ENCODE results near the gene ZNF484.
"Not testable (repeated sequence)": the region's sequence is repeated elsewhere in the genome, so short reads cannot be mapped to it uniquely, and the experiment has no call there.

The ZNF484 gene

DNA sequence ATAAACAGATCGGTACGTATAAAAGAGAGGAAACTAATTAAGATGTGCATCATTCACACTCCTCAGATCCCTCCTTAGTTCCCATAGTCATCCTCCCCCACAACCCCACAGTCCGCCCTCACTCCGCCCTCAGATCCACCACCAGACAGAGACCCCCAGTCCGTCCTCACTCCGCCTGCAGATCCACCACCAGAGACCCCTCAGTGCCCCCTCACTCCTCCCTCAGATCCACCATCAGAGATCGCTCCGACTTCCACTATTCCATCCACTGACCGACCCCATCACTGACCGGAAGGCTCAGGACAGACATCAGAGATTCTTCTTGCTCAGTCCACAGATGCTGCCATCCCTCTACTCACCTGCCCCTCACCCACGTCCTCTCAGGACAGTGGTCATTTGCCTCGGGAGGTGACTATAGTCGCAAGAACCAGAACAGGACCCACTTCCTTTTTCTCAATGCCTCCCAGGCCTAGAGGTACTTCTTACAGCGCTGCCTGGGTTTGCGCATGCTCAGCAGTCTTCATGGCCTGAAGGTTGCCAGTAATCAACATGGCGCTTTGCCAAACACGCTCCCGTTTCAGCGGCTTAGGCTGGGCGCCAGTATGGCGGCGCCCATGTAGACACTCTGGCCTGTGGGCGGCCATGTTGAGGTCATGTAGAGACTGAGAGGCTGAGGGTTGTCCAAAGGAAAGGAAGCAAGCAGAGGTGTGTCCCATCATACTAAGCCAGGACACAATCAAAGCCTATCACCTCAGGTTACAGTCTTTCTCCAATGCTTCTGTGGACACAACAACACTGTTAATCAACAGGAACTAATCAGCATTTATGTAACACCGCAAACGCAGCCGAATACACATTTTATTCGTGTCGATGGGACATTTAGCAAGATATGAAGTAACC lies at the start of gene ZNF484:
Gene ZNF484 (minus strand): TSS at position 508 of the 900 bp plus-strand sequence. CDS start 3,009 bp downstream, outside the sequence.
- DNase-seq (ENCODE audit: low spot score) = peak; percentile 97

DNA sequence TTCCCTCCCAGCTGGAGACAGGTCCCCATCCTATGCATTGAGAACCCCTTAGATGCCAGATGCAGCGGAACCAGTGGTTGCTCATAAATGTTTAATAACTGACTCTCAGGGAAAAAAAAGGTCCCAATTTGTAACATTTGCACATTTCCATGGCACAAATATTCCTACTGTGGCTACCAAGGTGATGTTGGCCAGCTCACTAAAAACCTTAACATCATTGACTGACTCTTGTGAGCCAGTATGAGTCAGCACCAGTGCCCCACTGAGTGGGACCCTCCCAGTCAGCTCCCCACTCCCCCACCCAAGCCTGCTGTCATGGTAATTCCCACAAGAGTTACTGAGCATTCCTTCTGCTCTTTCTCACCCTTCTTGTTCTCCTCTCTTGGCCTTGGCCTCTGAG lies 42.6 kb upstream of the ZNF484 start:
- no peak for DNase-seq (ENCODE audit: low spot score)

DNA sequence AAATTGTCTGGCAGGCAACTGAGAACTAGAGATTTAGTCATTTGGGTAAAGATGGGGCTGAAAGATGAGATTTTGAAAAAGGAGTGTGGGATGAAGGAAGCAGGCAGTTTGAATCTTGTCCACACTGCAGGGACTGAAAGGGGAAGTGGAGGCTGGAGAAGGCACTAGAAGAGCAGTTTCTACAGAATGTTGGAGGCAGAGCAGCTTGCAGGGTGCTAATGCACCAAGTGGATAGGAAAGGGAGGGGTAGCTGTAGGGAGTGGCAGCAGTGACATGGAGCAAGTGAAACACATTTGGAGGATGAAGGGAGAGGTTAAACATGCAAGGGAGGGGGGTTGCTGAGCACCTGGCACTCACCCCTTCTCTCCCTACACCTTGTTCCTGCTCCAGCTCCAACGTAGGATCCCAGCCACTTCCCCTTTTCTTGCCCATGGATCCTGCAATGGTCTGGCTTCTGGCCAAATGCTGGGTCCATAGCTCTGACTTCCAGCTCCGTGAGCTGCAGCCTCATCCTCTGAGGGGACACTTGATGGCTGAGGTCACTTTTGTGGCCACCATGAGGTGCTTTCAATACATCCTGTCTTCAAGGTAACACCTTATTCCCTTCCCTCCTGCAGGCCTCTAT lies 39.5 kb upstream of the ZNF484 start:
- no peak for DNase-seq (ENCODE audit: low spot score)

DNA sequence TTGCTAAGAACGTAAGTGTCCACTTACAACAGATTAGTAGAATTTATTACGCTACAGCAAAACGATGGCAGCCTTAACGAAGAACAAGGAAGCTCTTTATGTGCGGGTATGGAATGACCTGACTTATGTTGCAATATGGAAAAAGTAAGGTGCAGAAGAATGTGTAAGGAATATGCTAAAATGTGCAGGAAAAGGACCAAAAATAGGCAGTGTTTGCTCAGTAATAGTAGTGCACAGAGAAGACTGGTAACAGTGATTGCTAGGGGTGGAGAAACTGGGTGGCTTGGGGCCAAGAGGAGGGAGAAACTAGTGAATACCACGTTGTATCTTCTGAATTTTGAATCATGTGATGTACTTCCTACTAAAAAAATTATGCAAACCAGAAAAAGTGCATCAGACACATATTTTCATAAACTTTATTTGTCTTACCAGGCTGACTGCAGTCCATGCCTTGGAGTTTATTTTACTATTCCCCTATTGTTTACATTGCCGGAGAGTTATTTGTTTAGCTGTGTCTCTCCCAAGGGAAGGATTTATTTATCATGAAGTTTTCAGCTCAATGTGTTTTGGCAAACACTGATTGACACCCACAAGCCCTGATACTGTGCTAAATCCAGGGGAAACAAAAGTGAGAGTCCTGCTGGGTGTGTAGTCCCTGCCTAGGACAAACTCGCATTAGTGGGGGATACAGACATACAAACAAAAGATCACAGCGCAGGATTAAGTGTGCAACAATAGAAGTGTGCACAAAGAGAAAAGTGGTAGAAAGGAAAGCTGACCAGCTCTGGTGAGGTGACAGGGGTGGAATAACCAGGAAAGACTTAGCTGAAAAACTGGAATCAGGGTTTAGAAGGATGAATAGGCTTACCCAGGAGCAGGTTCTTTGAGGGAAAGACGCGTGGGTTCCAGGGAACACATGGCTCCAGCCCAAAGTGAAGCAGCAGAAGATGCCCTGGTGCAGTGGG lies 34.0 kb upstream of the ZNF484 start:
- peak; percentile 84 for DNase-seq (ENCODE audit: low spot score)

DNA sequence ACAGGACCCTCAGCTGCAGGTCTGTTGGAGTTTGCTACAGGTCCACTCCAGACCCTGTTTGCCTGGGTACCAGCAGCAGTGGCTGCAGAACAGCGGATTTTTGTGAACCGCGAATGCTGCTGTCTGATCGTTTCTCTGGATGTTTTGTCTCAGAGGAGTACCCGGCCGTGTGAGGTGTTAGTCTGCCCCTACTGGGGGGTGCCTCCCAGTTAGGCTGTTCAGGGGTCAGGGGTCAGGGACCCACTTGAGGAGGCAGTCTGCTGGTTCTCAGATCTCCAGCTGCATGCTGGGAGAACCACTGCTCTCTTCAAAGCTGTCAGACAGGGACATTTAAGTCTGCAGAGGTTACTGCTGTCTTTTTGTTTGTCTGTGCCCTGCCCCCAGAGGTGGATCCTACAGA lies 27.3 kb upstream of the ZNF484 start:
- not testable (repeated sequence) for DNase-seq (ENCODE audit: low spot score)

DNA sequence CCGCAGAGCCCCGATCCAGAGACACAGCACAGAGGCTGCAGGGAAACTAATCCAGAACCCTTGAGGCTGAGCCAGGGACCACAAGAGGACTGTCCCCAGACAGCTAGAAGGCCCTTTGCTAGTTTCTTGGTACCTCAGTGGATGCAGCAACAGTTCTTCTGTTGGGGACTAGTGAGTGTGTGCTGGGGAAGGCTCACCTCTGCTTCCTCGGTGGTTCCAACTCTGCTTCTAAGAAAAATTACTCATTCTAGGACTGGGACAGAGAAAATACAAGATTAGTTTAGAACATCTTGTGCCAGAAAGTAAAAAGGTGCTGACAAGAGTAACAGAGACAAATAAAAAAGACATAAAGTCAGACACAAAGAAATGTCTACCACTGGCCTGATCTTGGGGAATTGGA lies 19.5 kb upstream of the ZNF484 start:
- DNase-seq (ENCODE audit: low spot score) = no peak

DNA sequence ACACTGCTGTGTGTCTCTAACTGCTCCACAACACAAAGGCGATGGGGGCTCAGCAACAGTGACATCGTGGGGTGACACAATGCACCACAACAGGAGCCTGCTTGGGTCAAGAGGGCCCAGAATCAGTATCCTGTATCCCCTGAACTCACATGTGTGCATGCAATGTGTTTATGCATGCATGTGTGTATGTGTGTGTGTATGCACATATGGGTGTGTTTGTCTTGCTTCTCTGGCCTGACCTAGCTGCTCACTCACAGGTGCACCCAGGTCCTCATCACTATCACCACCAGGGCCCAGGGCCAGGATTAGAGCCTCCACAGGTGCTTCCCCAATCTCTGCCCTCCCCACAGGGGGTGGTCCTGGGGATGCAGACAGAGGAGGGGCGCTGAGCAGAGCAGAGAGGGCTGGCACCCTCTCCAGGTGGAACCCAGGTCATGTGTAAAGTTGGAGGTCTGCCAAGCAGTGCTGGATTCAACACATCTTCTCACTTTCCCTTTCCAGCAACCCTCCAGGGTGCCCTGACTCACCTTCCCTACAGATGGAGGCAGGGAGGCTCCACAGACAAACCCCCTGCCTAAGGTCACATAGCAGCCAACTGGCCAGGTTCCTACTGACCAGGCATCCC lies 18.1 kb upstream of the ZNF484 start:
- DNase-seq (ENCODE audit: low spot score) = no peak

DNA sequence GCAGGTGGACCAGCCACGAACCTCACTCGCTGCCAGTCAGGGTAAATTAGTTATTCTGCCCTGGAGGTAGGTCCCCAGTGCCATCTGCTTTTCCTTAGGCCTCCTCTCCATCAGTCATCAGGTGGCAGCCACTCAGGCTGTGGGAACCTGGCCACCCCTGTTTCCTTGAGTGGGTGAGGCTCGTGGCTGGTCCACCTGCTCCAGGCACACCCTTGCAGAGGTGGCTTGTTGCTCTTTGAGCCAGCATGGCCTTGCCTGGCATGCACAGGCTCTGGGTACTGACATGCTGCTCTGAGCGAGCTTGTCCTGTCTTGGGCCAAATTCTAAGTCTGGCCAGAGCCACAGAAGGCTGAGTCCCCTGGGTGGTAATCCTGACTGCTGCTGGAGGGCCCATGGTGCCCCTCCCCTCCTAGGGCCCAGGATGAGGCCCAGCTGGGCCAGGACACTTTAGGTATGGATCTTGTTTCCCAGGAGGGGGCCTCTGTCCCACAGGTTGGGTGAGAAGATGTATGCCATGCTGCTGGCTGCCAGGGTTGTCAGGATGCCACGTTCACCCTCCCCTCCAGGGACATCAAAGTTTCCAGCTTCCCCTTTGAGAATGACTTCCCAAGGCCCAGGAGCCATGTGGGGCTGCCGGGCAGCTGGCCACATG lies 17.0 kb upstream of the ZNF484 start:
- DNase-seq (ENCODE audit: low spot score) = no peak

DNA sequence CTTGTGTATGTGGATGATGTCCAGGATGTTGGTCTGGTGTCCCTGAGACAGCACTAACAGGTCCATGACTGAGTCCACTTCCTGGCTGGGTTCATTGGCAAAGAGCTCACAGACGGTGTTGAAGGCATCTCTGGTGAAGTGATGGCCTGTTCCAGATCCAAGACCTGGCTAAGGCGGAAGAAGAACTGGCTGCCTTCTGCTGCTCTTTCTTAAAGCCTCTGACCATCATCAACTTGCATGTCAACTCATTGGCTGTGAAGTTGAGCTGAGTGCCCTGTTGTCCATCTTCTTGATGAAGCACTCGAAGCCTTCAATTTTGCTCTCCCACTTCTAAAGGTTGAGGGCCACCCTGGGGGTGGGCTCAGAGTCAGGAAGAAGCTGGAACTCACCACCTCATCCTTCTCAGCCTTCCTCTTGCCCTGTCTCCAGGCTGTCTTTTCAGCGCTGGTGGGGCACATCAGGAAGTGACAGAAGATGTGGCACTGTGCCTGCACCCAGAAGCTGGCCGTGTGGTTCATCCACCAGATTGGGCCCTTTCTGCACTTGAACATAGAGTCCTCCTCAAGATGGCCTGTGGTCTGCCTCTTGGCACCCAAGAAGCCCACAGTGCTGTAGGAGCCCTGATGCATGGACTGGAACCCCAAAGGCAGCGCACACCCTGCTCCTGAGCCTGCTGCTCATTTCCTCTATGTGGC lies 16.2 kb upstream of the ZNF484 start:
- DNase-seq (ENCODE audit: low spot score) = not testable (repeated sequence)

DNA sequence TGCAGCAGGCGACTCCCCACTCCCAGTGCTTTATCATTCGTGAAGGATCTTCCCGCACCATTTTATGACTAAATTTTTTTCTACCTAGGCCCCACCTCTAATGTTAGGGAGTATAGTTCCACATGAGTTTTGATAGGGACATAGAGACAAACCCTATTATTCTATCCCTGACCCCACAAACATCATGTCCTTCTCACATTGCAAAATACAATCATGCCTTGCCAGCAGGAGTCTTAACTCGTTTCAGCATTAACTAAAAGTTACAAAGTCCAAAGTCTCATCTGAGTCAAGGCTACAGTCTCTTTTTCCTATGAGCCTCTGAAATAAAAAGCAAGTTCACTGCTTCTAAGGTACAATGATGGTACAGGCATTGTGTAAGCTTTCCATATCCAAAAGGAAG lies 14.4 kb upstream of the ZNF484 start:
- DNase-seq (ENCODE audit: low spot score) = not testable (repeated sequence)

DNA sequence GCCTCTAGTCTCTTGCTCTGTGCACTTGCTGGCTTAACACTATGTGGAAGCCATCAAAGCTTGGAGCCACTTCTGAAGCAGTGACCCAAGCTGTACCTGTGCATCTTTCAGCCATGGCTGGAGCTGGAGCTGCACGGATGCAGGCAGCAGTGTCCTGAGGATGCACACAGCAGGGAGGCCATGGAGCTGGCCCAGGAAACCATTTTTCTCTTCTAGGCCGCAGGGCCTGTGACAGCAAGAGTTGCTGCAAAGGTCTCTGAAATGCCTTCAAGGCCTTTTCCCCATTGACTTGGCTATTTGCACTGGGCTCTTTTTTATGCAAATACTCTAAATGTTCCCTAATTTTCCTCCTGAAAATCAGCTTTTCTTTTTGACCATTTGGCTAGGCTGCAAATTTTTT lies 12.9 kb upstream of the ZNF484 start:
- DNase-seq (ENCODE audit: low spot score) = no peak

DNA sequence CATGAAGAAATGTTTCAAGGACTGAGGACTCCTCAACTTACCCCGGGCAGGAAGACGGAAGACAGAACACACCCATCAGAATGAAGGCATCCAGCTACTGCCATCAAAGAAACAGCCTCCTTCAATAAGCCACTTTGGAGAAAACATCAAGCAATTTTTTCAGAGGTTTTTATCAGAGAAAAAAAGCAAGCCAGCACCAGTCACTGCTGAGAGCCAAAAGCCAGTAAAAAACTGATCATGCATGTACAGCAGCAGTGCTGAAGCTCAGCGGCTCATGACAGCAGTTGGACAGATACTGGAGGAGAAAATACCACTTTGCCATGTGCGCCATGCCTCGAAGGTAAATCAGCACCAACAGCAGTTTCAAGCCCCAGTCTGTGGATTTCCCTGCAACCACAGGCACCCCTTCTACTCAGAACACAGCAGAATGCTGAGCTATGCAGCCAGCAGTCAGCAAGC lies 10.1 kb upstream of the ZNF484 start:
- no peak for DNase-seq (ENCODE audit: low spot score)

DNA sequence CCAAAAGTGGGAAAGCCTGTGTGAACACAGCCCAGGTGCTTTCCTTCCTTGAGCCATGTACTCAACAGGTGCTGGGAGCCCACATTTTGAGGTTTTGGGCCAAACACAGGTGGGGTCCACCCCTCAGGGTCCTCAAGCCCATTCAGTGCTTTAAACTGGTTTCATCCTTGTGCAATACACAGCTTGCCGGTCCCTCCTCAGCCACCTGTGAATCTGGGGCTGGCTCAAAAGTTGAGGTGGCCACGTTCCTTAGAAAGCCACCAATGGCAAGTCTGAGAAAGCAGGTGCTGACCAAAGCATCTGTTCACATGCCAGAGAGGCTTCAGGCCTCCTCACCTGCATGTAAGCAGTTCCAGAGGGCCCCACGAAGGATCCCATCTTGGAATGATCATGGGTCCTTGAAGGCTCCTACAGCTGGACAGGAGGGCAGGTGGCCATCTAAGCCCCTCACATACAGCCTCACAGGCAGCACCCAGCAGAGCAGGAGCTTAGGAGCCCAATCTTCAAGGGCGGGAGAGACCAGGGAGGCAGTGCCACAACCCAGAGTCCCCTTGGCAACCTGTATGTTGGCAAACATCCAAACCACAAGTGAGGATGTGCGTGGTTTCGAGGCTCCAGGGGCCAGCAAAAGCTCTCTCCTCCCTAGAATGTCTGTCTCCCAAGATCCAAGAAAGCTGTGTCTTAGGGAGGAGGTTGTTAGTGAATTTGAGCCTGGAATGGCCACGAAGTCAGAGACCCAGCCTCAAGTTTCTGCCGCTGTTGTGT lies 9.2 kb upstream of the ZNF484 start:
- not testable (repeated sequence) for DNase-seq (ENCODE audit: low spot score)

DNA sequence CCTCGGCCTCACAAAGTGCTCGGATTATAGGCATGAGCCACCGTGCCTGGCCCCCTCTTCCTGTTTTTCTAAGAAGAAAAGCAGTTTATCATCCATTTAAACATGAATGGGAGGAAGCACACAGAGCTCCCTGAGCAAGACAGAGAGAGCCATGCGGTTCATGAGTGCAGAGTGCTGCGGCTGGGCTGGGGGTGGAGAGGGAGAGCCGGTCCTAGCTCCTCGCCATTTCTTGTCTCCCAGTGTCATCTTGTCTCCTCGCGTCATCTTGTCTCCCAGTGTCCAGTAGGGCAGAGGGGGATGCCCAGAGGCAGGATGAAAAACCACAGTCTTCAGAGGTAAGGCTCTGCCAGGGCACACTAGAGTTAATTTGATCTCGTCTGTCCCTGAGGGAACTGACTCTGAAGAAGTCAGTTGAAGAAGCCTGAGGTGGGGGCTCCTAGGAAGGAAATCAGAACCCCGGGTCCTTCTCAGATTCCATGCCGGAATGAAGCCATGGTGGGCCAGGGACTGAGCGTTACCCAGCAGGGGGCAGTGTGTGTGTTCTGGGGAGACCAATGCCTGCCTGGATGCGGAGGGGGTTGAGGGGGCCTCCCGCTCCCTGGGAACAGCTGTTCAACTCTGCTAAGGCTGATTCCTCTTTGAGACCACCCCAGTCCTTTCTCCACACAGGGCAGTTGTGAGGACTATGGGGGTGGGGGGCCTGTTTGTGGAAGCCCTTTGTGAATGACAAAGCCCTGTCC lies 6.0 kb upstream of the ZNF484 start:
- not testable (repeated sequence) for DNase-seq (ENCODE audit: low spot score)

DNA sequence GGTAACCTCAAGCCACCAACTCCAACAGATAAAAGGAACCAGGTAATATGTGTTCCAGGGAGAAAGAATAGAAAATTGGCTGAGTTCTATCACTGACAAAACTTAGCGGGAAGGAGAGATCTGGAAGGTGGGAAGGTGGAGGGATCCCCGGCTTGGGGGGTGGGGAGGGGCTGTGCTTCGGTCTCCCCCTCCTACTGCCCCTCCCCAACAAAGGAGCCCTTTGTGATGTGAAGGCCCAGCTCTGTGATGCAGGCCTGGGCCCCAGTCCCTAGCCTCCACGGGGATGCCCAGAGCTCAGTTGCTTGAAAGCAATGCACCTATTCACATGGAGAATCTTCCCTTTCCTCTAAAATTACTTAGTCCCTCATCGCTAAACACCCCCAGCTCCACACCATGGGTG lies 4.4 kb upstream of the ZNF484 start:
- no peak for DNase-seq (ENCODE audit: low spot score)

DNA sequence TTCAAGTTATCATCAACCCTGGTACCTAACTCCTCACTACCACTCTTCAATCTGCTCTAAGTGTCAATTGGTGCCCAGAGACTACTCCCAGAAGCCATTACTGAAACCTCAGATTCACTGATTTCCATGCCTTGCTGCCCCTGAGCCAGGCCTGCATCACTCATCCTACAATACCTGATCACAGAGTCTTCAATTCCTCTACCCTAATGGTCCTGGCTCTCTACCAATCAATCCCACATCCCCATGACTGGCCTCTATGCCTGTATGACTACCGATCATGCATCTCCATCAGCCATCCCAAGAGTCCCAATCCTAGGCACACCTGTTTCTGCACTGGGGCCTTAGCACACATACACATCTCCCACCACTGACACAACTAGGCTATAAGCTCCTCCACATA lies 2.5 kb downstream of the ZNF484 start:
- no peak for DNase-seq (ENCODE audit: low spot score)

DNA sequence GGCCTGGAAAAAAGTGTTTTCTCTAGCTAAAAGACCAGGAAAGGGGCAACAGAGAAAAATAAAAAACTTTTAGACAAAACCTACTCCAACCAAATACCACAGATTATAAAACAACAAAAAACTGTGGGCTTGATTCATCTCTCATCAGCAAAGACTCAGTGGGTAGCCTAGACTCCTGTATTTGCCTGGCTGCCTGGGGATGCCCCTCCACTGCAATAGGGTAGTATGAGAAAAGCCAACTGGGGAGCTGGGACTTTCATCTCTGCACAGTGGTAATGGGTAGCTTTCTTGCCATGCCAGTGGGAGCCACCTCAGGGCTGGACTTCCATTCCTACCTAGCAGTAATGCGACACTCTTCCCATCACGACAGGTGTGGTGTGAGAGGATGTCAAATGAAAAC lies 7.5 kb downstream of the ZNF484 start:
- DNase-seq (ENCODE audit: low spot score) = no peak

DNA sequence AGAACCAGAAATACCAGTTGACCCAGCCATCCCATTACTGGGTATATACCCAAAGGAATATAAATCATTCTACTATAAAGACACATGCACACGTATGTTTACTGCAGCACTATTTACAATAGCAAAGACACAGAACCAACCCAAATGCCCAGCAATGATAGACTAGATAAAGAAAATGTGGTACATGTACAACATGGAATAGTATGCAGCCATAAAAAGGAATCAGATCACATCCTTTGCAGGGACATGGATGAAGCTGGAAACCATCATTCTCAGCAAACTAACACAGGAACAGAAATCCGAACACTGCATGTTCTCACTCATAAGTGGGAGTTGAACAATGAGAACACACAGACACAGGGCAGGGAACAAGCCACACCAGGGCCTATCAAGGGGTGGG lies 11.2 kb downstream of the ZNF484 start:
- not testable (repeated sequence) for DNase-seq (ENCODE audit: low spot score)

DNA sequence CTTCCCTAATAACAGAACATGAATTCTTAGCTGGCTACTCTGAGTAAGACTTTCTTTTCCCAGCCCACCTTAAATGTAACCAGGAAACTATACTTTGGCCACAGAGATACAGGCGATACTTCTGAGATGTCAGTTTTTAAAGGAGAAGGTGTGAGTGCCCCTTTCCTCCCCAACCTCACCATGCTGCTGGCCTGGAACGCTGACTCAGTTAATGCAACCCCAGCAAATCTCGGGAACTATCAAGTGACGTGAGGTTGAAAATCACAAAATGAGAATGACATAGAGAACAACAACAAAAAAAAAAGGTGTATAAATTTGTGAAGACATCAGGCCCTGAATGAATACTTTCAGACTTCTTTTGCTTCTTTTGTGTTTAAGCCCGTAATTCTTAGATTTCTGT lies 13.7 kb downstream of the ZNF484 start:
- no peak for DNase-seq (ENCODE audit: low spot score)

Data from COLO829 (cell line).